H9 (cell line): Measurements from ENCODE around the gene FAM53B. TPM values are rescaled to one million over a fixed set of nuclear protein-coding genes. Genes with fewer than 3 reads are reported as not detected.

Source experiments
- DNase-seq: peaks from one replicate; pipeline ENCODE4 v3.0.0-alpha.2; 2017
- H2AFZ ChIP-seq: one replicate; pipeline ENCODE4 v1.6.1; 2013; ENCODE audit warnings: mild to moderate bottlenecking, low read length, control low read depth, moderate library complexity
- H2AK5ac ChIP-seq: 2 replicates; pipeline ENCODE4 v1.6.1; 2013; ENCODE audit warnings: low read length, control low read depth, mixed read lengths; ENCODE audit not compliant: insufficient read length
- H2BK120ac ChIP-seq: one replicate; pipeline ENCODE4 v1.6.1; 2013; ENCODE audit warnings: low read depth, mild to moderate bottlenecking, low read length, control low read depth, inconsistent platforms; ENCODE audit not compliant: poor library complexity, severe bottlenecking
- H2BK12ac ChIP-seq: 2 replicates; pipeline ENCODE4 v1.6.1; 2013; ENCODE audit warnings: low read length, control low read depth, mixed read lengths, low read depth; ENCODE audit not compliant: insufficient read length
- H2BK15ac ChIP-seq: 2 replicates; pipeline ENCODE4 v1.6.1; 2013; ENCODE audit warnings: low read depth, low read length, control low read depth
- H2BK20ac ChIP-seq: one replicate; pipeline ENCODE4 v1.6.1; 2013; ENCODE audit warnings: low read depth, mild to moderate bottlenecking, low read length, control low read depth, inconsistent platforms; ENCODE audit not compliant: poor library complexity, severe bottlenecking
- H2BK5ac ChIP-seq: 2 replicates; pipeline ENCODE4 v1.6.1; 2013; ENCODE audit warnings: low read length, control low read depth, mixed read lengths; ENCODE audit not compliant: insufficient read length
- H3K14ac ChIP-seq: 2 replicates; pipeline ENCODE4 v1.6.1; 2013; ENCODE audit warnings: low read length, control low read depth; ENCODE audit not compliant: insufficient read depth
- H3K18ac ChIP-seq: 2 replicates; pipeline ENCODE4 v1.6.1; 2013; ENCODE audit warnings: low read depth, mild to moderate bottlenecking, mixed read lengths, low read length, control low read depth; ENCODE audit not compliant: insufficient read length
- H3K23ac ChIP-seq: 2 replicates; pipeline ENCODE4 v1.6.1; 2013; ENCODE audit warnings: low read length, control low read depth, mixed read lengths, low read depth; ENCODE audit not compliant: insufficient read length
- H3K23me2 ChIP-seq: 2 replicates; pipeline ENCODE4 v1.6.1; 2013; ENCODE audit warnings: low read depth, mild to moderate bottlenecking, mixed read lengths, low read length, control low read depth; ENCODE audit not compliant: insufficient read length, poor library complexity, severe bottlenecking
- H3K27ac ChIP-seq: 2 replicates; pipeline ENCODE4 v1.5.1; 2013; ENCODE audit warnings: low read length, control low read depth, mixed read lengths, low read depth; ENCODE audit not compliant: insufficient read length
- H3K27me3 ChIP-seq: 2 replicates; pipeline ENCODE4 v1.6.1; 2013; ENCODE audit warnings: low read length, control low read depth, inconsistent platforms; ENCODE audit not compliant: insufficient read depth
- H3K4ac ChIP-seq: 2 replicates; pipeline ENCODE4 v1.6.1; 2013; ENCODE audit warnings: low read depth, mild to moderate bottlenecking, control low read depth, inconsistent platforms, low read length, moderate library complexity
- H3K4me1 ChIP-seq: 2 replicates; pipeline ENCODE4 v1.6.1; 2013; ENCODE audit warnings: low read length, control low read depth, inconsistent platforms; ENCODE audit not compliant: insufficient read depth
- H3K4me2 ChIP-seq: 2 replicates; pipeline ENCODE4 v1.6.1; 2013; ENCODE audit warnings: low read length, control low read depth, mixed read lengths; ENCODE audit not compliant: insufficient read length, insufficient read depth
- H3K56ac ChIP-seq: 2 replicates; pipeline ENCODE4 v1.6.1; 2013; ENCODE audit warnings: low read depth, mild to moderate bottlenecking, mixed read lengths, low read length, control low read depth; ENCODE audit not compliant: insufficient read length
- H3K79me1 ChIP-seq: 2 replicates; pipeline ENCODE4 v1.6.1; 2013; ENCODE audit warnings: low read depth, mild to moderate bottlenecking, moderate library complexity, low read length, control low read depth, inconsistent platforms; ENCODE audit not compliant: insufficient read depth, poor library complexity, severe bottlenecking
- H3K79me2 ChIP-seq: 2 replicates; pipeline ENCODE4 v1.6.1; 2013; ENCODE audit warnings: low read length, control low read depth, inconsistent platforms; ENCODE audit not compliant: insufficient read depth
- H3K9ac ChIP-seq: 2 replicates; pipeline ENCODE4 v1.6.1; 2013; ENCODE audit warnings: low read length, control low read depth, mixed read lengths; ENCODE audit not compliant: insufficient read length; ENCODE audit errors: extremely low read depth
- H3K9me3 ChIP-seq: one replicate; pipeline ENCODE4 v1.6.1; 2013; ENCODE audit warnings: low read depth, low read length, inconsistent platforms; ENCODE audit not compliant: control insufficient read depth
- H3T11ph ChIP-seq: one replicate; pipeline ENCODE4 v1.6.1; 2013; ENCODE audit warnings: mild to moderate bottlenecking, low read length, control low read depth, inconsistent platforms
- H4K20me1 ChIP-seq: one replicate; pipeline ENCODE4 v1.6.1; 2013; ENCODE audit not compliant: control insufficient read depth, insufficient read length, insufficient read depth
- H4K5ac ChIP-seq: 2 replicates; pipeline ENCODE4 v1.6.1; 2013; ENCODE audit warnings: low read depth, mild to moderate bottlenecking, mixed read lengths, low read length, control low read depth; ENCODE audit not compliant: insufficient read length
- H4K8ac ChIP-seq: replicated peaks from 2 replicates; pipeline ENCODE4 v1.6.1; 2013; ENCODE audit warnings: low read length, control low read depth, mixed read lengths, low read depth; ENCODE audit not compliant: insufficient read length
- H4K91ac ChIP-seq: 2 replicates; pipeline ENCODE4 v1.6.1; 2013; ENCODE audit warnings: low read depth, mild to moderate bottlenecking, moderate library complexity, mixed read lengths, low read length, control low read depth; ENCODE audit not compliant: insufficient read length
- H3K27ac Mint-ChIP-seq, 3 experiments: 2 replicates in 2 of 3; 3 replicates in 1 of 3; pipeline ENCODE4 v1.8.0; 2020 to 2021; ENCODE audit warnings: mixed read lengths in 3 of 3, mild to moderate bottlenecking in 1 of 3, moderate library complexity in 1 of 3
- H3K27me3 Mint-ChIP-seq: 2 replicates; pipeline ENCODE4 v1.8.0; 2021; ENCODE audit warnings: low read depth, mild to moderate bottlenecking, moderate library complexity, mixed read lengths
- H3K36me3 Mint-ChIP-seq, 3 experiments: 2 replicates in 2 of 3; 3 replicates in 1 of 3; pipeline ENCODE4 v1.8.0; 2020 to 2021; ENCODE audit warnings: low read depth in 3 of 3, mixed read lengths in 3 of 3; ENCODE audit not compliant: insufficient read depth in 1 of 3
- H3K4me1 Mint-ChIP-seq, 2 experiments: 2 replicates each; pipeline ENCODE4 v1.8.0; 2020; ENCODE audit warnings: mixed read lengths in 2 of 2
- H3K4me3 Mint-ChIP-seq, 2 experiments: 2 replicates in 1 of 2; 3 replicates in 1 of 2; pipeline ENCODE4 v1.8.0; 2020 to 2021; ENCODE audit warnings: mild to moderate bottlenecking in 2 of 2, mixed read lengths in 2 of 2, moderate library complexity in 1 of 2
- H3K9me3 Mint-ChIP-seq, 2 experiments: 2 replicates in 1 of 2; 3 replicates in 1 of 2; pipeline ENCODE4 v1.8.0; 2020; ENCODE audit warnings: mild to moderate bottlenecking in 2 of 2, mixed read lengths in 2 of 2, moderate library complexity in 1 of 2
- whole genome bisulfite sequencing: extraction: QIAGEN DNeasy Blood & Tissue Kit; methylation state at CpG from one replicate; pipeline ENCODE4 v1.1.7; 2013; ENCODE audit warnings: missing lambda C conversion rate, low lambda C conversion rate, mixed read lengths; ENCODE audit not compliant: insufficient read length; ENCODE audit errors: extremely low coverage; 5-methylcytosine and 5-hydroxymethylcytosine counted together
- total RNA-seq: library from RNA; stranded (reverse); gene quantifications from 2 replicates; pipeline ENCODE4 v1.2.1, GENCODE V29; 2021
- TF ChIP-seq, protein P1 (sequence below): fragments of 200-600 bp; sonication (generic); conservative IDR thresholded peaks from 3 replicates; pipeline ENCODE4 v1.8.0; 2021; ENCODE audit warnings: antibody characterized with exemption, mild to moderate bottlenecking

Gene FAM53B
- total RNA-seq, 1 experiment from 2014 or later: 11.5 TPM

DNA sequence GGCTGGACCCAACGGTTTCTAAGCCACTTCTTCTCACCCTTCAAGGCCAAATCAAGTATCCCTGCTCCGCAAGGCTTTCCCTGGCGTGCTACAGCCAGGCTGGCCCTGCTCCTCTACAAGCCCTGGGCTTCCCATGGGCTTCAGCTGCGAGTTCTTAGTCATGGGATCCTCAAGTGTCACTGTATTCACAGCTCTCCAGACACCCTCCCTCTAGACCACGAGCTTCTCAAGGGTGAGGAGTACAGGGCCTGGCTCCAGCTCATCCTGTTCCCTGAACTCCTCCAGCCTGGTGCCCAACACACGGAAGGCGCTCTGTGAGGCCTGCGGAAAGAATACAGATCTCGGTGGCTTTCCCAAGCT is 38.8 kb downstream of the FAM53B start:
- Histone ChIP-seq H4K91ac (no peak overlapping the region), H2BK5ac (no peak overlapping the region), H4K8ac (no peak overlapping the region), H3K9ac (no peak overlapping the region), H3K23me2 (no peaks in the 10 kb centered on the region), H3K4ac (no peak overlapping the region), H4K5ac (no peak overlapping the region), H3K79me1 (no peaks in the 10 kb centered on the region), H3K9me3 (no peaks in the 10 kb centered on the region), H3T11ph (no peak overlapping the region), H3K23ac (no peak overlapping the region), H3K56ac (no peak overlapping the region), H2AK5ac (no peak overlapping the region), H2BK120ac (no peak overlapping the region), H3K4me1 (peaks cover 8% of the 10 kb centered on the region; the same call in 1 of the 2 replicates), H3K4me2 (no peak overlapping the region), H2BK15ac (no peak overlapping the region), H2AFZ (no peak overlapping the region), H3K79me2 (no peaks in the 10 kb centered on the region), H2BK20ac (no peak overlapping the region), H3K27ac (no peak overlapping the region), H3K27me3 (no peaks in the 10 kb centered on the region), H3K14ac (no peak overlapping the region; the same call in 1 of the 2 replicates), H4K20me1 (no peaks in the 10 kb centered on the region), H2BK12ac (no peak overlapping the region), H3K18ac (no peak overlapping the region)
- Mint-ChIP-seq H3K27ac (peak overlapping the region; percentile 29 to 42 (median 33); a peak in 3 of 7 replicates), H3K4me3 (no peak overlapping the region; a peak in 1 of 5 replicates), H3K27me3 (no peaks in the 10 kb centered on the region), H3K9me3 (no peaks in the 10 kb centered on the region), H3K4me1 (peaks cover 28 to 34% of the 10 kb centered on the region in 2 experiments), H3K36me3 (peaks cover 12 to 18% (median 13%) of the 10 kb centered on the region in 3 experiments; a peak in 6 of 7 replicates)
- TF ChIP-seq, protein P1, sequence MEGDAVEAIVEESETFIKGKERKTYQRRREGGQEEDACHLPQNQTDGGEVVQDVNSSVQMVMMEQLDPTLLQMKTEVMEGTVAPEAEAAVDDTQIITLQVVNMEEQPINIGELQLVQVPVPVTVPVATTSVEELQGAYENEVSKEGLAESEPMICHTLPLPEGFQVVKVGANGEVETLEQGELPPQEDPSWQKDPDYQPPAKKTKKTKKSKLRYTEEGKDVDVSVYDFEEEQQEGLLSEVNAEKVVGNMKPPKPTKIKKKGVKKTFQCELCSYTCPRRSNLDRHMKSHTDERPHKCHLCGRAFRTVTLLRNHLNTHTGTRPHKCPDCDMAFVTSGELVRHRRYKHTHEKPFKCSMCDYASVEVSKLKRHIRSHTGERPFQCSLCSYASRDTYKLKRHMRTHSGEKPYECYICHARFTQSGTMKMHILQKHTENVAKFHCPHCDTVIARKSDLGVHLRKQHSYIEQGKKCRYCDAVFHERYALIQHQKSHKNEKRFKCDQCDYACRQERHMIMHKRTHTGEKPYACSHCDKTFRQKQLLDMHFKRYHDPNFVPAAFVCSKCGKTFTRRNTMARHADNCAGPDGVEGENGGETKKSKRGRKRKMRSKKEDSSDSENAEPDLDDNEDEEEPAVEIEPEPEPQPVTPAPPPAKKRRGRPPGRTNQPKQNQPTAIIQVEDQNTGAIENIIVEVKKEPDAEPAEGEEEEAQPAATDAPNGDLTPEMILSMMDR: no peak
- DNase-seq: no peak
- no CpG with 5 or more reads among the region's 9 CpGs for WGBS
